ENCODE measurements around the gene RESP18.

GRCh38 chr2:219285373-219285735, 47.2 kb downstream of the RESP18 start:
- TF ChIP-seq POLR2A (IDR thresholded peaks at IDR 0.05), result no peak
- TF ChIP-seq, protein P1, sequence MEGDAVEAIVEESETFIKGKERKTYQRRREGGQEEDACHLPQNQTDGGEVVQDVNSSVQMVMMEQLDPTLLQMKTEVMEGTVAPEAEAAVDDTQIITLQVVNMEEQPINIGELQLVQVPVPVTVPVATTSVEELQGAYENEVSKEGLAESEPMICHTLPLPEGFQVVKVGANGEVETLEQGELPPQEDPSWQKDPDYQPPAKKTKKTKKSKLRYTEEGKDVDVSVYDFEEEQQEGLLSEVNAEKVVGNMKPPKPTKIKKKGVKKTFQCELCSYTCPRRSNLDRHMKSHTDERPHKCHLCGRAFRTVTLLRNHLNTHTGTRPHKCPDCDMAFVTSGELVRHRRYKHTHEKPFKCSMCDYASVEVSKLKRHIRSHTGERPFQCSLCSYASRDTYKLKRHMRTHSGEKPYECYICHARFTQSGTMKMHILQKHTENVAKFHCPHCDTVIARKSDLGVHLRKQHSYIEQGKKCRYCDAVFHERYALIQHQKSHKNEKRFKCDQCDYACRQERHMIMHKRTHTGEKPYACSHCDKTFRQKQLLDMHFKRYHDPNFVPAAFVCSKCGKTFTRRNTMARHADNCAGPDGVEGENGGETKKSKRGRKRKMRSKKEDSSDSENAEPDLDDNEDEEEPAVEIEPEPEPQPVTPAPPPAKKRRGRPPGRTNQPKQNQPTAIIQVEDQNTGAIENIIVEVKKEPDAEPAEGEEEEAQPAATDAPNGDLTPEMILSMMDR (IDR thresholded peaks at IDR 0.05), result no peak

Data from sigmoid colon (tissue), 3 donors.